ENCODE data around the gene NKAIN1.
"Not testable (repeated sequence)": the region's sequence is repeated elsewhere in the genome, so short reads cannot be mapped to it uniquely, and the experiment has no call there.

Gene NKAIN1

DNA sequence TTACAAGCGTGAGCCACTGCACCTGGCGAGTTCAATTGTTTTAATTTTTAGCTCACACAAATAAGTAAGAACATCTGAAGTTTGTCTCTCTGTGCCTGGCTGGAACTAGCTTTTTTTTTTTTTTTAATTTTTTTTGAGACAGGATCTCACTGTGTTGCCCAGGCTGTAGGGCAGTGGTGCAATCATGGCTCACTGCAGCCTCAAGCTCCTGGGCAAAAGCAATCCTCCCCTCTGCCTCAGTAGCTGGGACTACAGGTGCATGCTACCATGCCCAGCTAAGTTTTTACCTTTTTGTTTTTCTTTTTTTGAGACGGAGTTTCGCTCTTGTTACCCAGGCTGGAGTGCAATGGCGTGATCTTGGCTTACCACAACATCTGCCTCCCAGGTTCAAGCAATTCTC is 7.9 kb downstream of the NKAIN1 start:
- no peak for DNase-seq

DNA sequence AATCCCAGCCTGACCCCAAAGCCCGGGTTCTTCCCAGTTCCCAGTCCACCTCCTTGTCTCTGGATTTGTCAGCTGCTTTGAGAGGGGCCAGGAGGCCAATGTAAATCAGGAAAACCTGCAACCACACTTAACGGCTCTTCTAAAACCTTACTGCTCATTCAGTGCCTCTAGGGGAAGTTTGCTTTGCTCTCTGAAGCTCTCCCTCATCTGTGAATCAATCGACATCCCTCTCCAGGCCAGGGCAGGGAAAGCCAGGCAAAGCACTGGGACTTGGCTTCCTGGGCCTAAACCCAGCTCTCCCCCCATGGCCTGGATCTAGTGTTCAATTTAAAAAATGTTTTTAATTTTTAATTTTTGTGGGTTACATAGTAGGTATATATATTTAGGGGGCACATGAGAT is 9.3 kb downstream of the NKAIN1 start:
- DNase-seq = no peak

DNA sequence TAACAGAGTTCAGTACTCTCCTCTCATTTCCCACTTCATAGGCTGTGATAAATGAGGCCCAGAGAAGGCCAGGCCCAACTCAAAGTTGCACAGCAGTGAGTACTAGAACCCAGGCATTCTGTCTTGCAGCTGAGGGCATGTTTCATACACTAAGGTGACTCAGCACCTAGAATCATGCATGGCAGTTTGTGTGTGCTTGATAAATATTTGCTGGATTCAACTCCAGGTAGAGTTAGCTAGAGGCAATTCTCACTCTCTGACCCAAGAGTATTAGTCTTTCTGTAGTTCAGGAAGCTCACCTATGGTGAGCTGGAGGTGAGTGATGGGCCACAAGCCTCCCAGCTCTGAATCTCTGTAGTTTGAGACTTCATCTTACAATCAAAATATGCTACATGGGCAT is 10.7 kb downstream of the NKAIN1 start:
- DNase-seq = no peak

DNA sequence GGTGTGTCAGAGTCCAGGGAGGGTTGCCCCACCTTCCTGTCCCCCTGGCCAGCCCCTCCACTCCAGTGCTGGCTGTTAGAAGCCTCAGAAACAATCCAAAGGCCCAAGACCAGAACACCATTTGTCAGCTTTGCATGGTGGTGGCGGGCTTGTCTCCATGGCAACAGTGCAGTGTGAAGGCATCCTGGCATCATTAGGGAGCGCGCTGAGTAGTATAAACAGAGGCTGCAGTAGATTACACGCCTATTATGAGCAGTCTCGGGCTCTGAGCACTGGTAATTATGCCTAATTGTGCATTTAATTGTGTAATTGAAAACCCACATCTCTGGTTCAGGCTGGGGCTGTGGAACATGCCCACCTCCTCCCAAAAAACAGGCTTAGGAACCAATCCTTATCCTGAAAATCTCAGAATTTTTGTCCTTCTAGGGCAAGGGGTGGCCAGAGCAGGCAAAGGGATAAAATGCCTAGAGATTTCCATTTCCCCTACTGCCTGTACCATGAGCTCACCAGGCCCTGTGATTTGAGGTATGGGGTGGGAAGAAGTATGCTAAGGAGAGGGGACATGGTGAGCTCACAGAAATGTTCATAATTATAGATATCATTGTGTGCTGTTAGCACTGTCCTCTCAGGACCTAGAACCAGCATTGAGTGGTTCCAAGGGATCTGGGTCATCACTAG is 11.7 kb downstream of the NKAIN1 start:
- no peak for DNase-seq

DNA sequence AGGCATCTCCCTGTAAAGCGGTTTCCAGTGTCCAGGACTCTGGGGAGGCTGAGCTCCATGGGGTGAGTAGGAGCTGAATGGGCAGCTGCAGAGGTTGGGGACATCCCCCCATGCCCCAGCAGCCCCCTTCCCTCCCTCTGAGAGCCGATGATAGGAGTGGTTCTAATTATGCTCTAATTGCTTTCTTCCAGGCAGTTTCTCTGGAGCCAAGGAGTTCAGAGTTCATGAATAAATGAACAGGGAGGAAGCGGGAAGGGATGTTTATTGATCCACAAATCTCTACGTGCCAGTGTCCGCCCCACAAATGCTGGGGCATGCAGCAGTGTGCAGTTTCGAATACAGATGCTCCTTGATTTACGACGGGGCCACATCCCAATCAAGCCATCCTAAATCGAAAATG is 15.6 kb downstream of the NKAIN1 start:
- no peak for DNase-seq

DNA sequence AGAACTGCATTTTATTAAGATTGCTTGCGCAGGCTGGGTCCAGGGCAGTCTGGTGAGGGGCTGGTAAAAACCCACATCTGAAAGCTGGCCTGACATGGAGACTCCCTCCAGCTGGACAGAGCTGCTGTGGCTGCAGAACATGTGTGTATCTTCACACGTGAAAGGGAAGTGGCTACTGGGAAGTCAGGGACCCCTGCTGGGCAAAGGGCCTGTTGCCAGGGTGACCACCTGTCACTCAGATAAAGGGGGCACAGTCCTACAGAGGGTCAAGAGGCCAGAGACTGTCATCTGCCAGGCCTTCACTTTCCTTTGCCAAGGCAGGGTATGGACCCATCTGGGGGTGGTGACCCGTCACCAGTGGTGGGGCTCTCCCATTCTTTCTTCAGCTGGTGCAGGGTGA is 17.5 kb downstream of the NKAIN1 start:
- DNase-seq = no peak

DNA sequence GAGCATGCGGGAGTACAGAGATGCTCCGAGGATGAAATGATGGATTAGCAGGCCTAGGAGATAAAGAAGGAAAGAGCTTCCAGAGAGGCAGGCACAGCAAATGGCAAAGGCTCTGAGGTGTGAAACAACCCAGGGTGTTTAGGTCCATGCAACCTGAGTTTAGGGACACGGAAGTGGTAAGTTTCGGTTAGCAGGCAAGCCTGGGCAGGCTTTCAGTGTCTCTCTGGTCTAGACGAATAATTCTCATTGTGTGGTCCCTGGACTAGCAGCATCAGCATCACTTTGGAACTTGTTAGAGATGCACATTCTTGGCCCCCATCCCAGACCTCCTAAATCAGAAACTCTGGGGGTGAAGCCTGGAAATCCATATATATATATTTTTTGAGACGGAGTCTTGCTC is 18.6 kb downstream of the NKAIN1 start:
- no peak for DNase-seq

DNA sequence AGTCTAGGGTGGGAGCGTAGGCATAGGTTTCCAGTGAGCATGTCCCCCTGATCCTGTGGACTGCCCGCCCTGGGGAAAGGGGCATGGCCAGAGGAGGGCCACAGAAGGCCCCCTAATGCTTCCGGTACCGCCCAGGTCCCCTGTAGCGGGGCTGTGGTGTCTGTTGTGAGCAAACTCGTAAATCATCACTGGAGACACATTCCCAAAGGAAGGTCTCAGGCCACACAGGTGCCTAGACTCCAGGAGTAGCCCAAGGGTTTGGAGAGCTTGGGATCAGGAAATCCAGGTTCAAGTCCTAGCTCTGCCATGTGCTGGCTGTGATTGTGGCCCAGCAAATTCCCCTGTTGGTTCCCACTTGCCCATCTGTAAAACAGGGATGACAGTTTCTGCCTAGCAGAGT is 20.2 kb downstream of the NKAIN1 start:
- no peak for DNase-seq

DNA sequence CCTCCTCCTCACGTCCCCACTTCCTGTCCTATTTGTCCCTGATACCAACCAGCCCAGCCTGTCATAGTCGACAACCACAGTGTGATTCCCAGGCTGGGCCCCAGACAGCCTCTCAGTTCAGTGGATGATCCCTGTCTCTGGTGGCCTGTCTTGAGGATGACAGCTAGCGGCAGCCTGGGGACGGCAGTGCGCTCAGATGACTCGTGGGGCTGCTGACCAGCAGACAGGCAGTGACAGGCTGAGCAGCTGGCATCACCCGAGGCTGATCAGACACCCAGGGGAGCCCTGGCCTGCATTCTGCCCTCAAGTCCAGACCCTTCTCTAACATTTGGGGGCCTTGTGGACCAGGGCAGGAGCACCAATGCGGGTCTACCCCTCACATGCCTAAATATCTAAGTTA is 21.0 kb downstream of the NKAIN1 start:
- no peak for DNase-seq

DNA sequence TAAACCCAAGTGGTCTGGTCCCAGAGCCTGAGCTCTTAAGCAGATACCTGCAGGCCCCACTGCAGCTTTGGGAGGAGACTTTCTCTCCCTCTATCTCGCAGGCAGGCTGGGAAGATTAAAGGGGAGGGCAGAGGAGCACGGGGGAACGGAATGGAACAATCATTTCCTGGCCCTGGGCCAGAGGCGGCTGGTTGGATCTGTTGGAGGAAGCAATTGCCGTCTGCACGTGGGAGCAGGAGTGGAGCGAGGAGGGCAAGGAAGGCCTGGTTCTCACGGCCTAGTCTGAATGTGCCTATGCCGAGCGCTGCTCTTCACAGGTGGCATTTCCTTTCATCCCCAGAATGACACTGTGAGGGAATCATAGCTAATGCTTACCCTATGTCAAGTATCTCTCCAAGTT is 23.7 kb downstream of the NKAIN1 start:
- no peak for DNase-seq

DNA sequence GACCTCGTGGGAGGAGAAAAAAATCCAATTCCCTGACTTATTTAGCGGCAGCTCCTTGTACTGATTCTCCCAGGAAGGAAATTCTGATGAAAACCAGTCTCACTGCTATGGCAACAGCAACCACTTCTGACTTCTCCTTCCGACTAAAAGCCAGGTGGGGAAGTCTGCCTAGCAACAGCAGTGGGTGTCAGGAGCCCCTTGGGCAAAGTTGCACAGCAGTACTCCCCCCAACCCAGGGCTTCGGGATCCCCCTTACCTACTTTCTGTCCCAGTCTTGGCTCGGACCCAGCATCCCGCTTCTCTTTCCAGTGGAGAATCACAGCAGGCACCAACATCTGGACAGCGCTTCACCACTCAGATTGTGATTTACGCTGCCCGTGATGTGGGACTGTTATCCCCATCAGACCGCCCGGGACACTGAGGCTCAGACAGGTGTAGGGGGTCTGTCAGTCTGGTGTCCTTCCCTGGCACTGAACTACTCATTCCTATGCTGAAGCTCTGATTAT is 24.6 kb downstream of the NKAIN1 start:
- no peak for DNase-seq

DNA sequence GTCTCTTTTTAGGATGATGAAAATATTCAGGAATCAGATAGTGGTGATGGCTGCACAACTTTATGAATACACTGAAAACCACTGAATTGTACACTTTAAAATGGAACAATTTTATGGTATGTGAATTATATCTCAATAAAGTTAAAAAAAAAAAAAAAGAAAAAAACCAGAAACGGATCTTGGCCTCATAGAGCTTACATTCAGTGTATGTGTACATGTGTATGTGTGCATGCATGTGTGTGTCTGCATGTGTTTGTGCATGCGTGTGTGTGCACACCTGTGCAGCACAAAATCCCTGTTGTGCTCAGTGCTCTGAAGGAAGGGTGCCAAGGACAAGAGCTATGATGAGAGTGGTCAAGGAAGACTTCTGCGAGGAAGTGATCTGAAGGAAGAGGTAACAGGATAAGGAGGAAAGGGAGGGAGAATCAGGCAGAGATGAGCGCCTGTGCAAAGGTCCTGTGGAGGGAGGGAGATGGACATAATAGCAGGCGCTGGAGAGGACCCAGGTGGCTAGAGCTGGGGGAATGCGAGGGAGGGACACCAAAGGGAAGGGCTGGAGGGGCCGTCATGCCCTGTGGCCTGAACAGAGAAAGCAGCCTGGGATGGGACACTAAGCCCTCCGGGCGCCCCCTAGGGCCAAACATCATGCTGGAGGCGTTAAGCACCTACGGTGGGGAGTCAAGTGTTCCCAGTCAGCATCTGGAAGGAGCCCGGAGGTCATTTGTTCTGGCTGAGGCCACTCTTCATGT is 25.2 kb downstream of the NKAIN1 start:
- DNase-seq = no peak

DNA sequence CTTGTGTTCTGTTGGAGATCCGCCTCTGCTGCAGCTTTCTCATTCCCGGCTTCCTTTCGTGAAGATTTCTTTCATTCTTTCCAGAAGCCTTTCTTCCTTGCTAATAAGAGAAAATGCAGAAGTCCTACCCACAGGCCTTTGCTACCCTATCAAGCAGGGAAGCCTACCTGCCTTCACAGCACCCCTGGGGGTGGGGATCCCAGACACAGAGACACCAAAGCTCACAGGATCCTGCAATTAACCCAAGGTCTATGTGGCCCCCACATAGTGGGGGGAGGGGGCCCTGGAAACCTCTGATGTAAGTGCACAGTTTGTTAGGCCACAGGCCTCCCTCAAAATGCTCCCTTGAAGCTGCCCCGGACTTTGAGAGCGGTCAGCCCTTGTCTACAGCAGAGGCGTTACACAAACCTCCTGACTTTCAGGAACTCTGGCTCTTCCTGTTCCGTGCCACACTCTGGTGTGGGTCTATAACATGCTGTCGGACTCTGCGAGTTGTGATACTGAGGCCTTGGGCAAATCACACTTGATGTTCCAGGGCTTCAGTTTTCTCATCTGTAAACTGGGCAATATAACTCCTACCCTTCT is 31.2 kb downstream of the NKAIN1 start:
- no peak for DNase-seq

DNA sequence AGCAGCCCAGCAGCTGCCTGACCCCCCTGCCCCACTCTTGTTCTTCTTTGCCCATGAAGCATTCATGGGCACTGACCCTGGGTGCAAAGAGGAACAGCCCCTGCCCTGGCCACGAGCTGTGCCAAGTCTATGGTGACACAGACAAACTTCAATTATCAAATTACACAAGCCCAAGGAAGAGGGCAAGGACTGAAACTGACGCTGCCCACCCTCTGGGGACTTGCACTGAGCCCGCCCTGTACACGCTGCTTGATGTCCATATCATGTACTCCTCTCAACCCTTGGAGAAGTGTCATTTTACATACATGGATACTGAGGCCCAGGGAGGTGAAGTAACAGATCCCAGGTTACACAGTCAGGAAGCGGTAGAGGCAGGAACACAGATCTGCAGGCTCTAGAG is 32.1 kb downstream of the NKAIN1 start:
- no peak for DNase-seq

DNA sequence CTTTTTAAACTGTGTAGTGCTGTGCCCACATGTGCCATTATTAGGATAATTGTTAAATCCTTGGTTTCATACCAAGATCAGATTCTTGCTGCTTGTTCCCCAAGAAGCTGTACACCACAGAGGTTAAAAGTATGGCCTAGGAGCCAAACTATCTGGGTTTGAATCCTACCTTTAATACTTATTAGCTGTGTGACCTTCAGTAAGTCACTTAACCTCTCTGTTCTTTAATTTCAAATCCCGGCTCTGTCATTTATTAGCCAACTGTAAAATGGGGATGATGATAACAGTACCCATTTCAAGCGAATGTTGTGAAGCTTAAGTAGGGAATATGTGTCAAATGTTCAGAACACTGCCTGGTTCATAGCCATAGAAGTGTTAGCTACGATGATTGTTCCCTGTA is 32.6 kb downstream of the NKAIN1 start:
- DNase-seq = no peak

DNA sequence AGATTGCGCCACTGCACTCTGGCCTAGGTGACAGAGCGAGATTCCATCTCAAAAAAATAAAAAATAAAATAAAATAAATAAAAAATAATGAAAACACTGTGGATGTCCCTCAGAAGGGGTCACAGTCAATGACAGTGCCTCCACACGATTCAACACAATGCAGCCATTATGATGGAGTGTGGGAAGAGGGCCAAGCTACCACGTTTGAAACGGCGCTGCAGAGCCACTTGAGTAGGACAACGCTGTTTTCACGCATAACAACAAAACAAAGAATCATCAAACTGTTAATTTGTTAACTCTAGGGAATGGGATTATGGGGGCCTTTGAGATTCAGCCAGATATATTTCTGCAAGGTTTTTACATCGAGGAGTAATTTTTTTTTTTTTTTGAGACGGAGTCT is 36.5 kb downstream of the NKAIN1 start:
- DNase-seq = no peak

DNA sequence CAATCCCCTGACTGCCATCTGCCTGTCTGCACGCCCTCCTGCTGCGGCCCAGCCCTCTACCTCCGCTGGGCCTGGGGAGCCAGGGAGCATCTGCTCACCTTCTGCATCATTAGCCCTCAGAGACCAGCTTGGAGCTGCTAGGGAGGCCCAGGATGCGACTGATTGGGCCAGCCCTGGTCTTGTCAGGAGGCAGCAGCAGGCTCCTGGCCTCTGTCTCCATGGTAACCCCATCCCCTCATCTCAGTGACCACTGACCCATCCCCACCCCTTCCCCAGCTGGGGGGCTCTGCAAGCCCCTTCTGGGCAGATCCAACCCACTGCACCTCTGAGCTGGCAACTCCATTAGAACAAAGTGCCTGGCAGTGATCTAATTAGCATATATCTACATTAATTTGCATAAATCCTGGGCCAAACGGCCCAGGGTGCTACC is 37.7 kb downstream of the NKAIN1 start:
- no peak for DNase-seq

DNA sequence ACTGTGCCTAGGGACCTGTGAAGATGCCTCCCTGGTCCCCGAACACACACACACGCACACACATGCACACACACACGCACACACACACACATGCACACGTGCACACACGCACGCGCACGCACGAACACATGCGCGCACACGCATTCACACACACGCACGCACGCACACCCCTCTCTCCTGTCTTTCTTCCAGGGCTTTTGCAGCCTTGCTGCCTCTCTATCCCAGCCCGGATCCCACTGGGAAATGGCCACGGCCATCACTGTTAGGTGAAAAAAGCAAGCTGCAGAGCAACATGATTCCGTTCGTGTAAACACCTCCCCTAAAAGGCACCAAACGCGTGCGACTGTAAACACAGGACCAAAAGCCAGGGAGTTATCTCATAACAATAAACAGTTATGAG is 39.7 kb downstream of the NKAIN1 start:
- DNase-seq = no peak

DNA sequence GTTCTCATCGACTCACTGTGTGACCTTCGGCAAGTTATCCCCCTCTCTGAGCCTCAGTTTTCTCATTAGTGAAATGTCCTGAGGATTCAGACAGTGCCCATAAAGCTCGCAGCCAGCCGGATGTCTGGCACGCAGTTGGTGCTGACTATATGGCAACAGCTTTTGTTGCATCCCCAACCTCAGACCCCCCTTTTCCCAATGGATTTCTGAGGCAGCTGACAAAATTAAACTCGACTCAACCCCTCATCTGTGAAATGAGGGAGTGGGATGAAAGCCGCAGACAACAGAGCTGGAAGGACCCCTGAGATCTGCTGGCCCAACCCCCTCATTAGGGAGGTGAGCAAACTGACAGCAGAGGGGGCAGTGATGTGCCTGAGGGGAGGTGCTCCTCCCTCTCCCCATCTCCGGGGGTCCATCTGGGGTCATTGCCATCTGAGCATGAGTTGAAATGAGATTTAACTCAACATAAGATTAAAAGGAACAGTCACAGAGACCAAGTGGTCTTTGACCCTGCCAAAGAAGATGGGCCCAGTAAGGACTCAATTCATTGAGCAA is 40.4 kb downstream of the NKAIN1 start:
- DNase-seq = no peak

DNA sequence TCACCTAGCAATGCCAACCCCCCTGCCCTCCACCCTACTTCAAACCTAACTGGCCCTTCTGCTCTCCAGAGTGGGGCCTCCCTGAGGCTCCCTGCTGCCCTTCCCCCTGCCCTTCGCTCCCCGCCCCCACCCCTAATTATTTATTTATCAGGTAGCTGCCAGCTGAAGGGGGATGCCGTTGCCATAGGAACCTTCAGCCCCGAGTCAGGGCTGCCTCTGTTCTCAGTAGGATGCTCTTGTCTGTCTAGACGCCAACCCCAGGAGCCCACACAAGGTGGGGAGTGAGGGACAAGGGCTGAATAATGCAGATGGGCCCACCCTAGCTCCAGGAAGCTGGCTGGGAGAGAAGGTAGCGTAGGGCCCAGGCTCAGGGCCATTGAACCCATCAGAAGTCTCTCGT is 41.1 kb downstream of the NKAIN1 start:
- no peak for DNase-seq

DNA sequence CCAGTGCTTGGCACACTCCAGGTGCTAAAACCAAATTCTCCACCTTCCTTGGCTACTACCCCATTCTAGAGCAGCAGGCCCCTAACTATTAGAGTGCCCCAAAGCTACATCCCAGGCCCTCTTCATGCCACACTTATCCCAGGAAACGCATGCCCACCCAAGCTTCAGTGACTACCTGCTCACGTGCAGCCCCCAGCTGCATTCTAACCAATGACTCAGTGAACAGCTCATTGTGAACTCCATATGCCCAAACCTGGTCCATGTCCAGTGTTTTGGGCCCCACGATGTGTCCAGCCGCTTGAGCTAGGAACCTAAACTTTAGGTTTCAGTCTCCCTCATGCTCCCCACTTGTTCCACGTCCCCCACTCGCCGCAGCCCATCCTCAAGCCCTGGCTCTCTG is 41.5 kb downstream of the NKAIN1 start:
- DNase-seq = no peak

DNA sequence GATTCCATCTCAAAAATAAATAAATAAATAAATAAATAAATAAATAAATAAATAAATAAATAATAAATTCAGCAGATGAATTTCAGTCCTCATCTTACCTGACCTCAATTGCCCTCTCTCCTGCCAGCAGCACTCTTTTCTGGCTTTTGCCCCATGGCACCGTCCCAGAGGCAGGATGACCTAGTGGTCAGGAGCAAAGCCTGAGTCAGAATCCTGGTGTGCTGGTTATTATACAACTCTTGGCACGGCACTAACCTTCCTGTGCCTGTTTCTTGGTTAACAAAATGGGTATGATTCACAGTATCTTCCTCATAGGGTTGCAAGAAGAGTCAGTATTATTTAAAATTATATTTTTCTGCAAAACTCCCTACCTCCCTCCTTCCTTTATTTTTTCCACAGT is 43.0 kb downstream of the NKAIN1 start:
- no peak for DNase-seq

DNA sequence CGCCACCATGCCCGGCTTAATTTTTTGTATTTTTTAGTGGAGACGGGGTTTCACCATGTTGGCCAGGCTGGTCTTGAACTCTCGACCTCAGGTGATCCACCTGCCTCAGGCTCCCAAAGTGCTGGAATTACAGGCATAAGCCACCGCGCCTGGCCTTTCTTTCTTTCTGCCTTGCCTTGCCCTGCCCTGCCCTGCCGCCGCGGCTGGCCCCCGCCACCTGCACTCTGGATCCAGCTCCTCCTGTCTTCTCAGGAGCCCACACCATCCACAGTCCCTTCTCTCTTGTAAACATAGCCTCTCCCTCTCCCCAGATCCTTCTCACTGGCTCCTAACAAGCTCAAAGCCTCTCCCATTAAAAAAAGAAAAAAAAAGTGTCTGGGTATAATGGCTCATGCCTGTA is 44.4 kb downstream of the NKAIN1 start:
- not testable (repeated sequence) for DNase-seq

DNA sequence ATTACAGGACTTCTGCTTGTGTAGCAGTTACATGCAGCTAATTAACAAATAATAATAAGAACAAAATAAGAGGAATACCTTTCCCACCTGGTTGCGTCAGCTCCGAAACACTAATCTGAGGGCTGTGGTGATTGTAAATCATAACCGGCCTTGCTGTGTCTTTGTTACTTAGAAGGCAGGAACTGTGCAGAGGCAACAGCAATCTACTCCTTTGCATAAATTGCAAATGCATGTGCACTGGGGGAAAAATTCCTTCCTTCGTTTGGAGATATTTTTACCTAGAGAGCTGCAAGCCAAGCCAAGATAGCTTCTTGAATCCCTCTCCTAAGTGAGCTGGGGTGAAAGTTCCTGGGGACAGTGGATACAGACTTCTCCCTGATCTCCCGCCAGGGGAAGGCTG is 46.0 kb downstream of the NKAIN1 start:
- no peak for DNase-seq
